22Rv1 (cell line): ENCODE results near the gene SIK2.

Source experiments
- CTCF ChIP-seq: fragments of 450-650 bp; IDR thresholded peaks from 2 replicates; pipeline ENCODE4 v1.5.1; 2017; ENCODE audit warnings: mild to moderate bottlenecking
- ZFX ChIP-seq: fragments of 450-650 bp; IDR thresholded peaks from 2 replicates; pipeline ENCODE4 v1.6.1; 2017; ENCODE audit warnings: antibody characterized with exemption, borderline replicate concordance

DNA sequence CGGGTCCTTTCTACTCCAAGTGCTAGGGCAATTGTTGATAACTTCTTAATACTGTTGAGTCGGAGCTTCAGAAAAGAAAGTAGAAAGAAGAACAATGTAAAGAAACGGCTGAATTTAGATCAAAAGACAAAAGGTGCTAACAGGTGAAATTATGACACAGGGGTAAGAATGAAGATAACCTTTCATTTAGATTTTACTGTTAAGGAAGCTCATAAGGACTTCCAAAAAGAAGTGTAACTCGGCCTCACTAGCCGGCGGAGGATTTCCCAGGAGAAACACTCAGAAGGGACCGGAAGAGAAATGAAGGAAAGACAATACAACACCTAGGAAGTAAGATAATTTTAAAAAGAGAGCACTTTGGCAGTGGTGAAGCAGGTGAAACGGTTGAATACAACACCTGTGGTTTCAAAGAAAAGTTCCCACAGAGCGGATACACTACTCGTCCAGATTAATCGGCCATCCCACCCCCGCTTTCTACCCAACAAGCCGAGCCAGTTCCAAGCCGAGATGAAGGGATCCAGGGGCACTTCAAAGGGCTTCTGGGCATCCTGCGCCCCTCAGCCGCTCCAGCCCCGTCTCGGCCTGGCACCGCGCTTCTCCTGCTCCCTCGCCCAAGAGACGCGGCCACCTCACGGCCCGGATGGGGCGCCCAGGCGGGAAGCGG, 163.2 kb downstream of the SIK2 start:
- no peak for TF ChIP-seq CTCF
- TF ChIP-seq ZFX, result no peak
